ENCODE results near the gene ZFP62.

DNA sequence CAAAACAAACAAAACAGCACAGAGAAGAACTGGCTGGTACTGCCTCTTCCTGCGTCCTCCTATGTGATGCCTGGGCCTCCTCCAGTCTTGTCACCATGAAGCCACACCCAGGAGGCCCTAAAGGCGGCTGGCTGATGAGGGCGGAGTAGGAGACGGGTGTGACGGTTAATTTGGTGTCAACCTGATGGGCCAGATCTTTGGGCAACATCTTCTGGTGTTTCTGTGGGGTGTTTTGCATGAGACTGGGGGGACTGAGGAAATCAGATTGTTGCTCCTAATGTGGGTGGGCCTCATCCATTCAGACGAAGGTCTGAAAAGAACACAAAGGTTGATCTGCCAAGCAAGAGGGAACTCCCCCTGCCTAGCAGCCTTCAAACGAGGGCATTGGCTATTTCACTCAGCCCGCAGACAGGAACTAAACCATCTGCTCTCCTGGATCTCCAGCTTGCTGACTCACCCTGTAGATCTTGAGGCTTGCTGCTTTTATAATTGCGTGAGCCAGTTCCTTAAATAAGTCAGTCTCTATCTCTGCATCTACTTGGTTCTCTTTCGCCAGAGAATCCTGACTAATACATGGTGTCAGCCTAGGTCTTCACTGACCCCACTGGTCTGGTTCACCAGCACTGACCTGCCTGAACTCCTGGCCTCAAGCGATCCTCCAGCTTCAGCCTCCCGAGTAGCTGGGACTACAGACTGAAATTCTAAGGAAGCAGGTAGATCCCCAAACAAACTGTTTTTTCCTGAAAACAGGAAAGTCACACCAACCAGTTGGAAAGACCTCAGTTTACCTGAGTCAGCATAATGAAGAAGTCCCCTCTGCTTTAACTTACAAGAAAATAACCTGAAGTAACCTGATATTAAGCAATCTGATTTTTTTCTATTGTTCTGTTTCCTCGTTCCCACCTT is 12.8 kb upstream of the ZFP62 start:
- TF ChIP-seq CTCF (IDR thresholded peaks at IDR 0.05) (no peak), POLR2A (IDR thresholded peaks at IDR 0.05) (no peak), EP300 (IDR thresholded peaks at IDR 0.05) (no peak)

Measured in ovary (tissue), 3 donors.